MG63 (cell line): ENCODE results near the gene SPOCD1. TPM values are rescaled to one million over a fixed set of nuclear protein-coding genes. Genes with fewer than 3 reads are reported as not detected.
A peak's percentile ranks its signal among the peaks of the same experiment; 100 is the strongest.

Experiments used
- DNase-seq: peaks from one replicate; pipeline ENCODE4 v3.0.0-alpha.2; 2020
- H3K27me3 ChIP-seq: fragments of 250-450 bp; sonication (Bioruptor Pico); 2 replicates; pipeline ENCODE4 v1.5.1; 2020; ENCODE audit warnings: mild to moderate bottlenecking, moderate library complexity
- H3K36me3 ChIP-seq: fragments of 250-450 bp; sonication (Bioruptor Pico); 2 replicates; pipeline ENCODE4 v1.5.1; 2020; ENCODE audit warnings: mild to moderate bottlenecking, moderate library complexity
- H3K4me3 ChIP-seq: fragments of 250-450 bp; sonication (Bioruptor Pico); 2 replicates; pipeline ENCODE4 v1.5.1; 2020; ENCODE audit warnings: mild to moderate bottlenecking, moderate library complexity
- H3K9me3 ChIP-seq: fragments of 250-450 bp; sonication (Bioruptor Pico); 2 replicates; pipeline ENCODE4 v1.5.1; 2020; ENCODE audit warnings: mild to moderate bottlenecking, moderate library complexity
- total RNA-seq: library from RNA; depleted of rRNA; stranded (reverse); fragments of >200 nt; shearing (Covaris generic); gene quantifications from 2 replicates; pipeline ENCODE4 v1.2.3, GENCODE V29; 2014; ENCODE audit warnings: low replicate concordance; rRNA removed

Gene SPOCD1
- total RNA-seq, 1 experiment from 2014 or later, result 27.6 TPM

- Histone ChIP-seq H3K36me3 (no peaks in the 10 kb centered on the region), H3K27me3 (no peaks in the 10 kb centered on the region), H3K4me3 (no peak overlapping the region), H3K9me3 (no peaks in the 10 kb centered on the region)
- no peak for DNase-seq
Observed at GRCh38 chr1:31749785-31750735, 65.8 kb downstream of the SPOCD1 start.

DNA sequence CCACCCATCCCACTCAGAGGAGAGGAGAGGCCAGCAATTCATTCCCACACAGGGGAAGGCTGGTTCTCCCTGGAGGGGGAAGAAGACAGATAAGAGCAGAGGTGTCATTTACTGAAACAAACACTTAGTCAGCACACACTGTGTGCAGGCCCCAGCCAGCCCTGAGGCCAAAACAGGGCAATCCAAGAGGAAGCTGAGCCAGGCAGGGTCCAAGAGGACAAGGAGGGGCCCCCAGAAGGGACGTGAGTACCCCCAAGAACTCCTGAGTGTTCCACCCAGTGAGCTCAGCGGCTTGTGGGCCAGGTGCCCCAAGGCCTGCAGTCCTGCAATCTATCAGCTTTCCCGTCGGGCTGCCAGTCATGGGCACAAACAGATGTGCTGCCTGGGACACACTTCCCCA is 67.5 kb downstream of the SPOCD1 start:
- Histone ChIP-seq H3K36me3 (no peaks in the 10 kb centered on the region), H3K27me3 (no peaks in the 10 kb centered on the region), H3K9me3 (no peaks in the 10 kb centered on the region), H3K4me3 (no peak overlapping the region)
- no peak for DNase-seq

DNA sequence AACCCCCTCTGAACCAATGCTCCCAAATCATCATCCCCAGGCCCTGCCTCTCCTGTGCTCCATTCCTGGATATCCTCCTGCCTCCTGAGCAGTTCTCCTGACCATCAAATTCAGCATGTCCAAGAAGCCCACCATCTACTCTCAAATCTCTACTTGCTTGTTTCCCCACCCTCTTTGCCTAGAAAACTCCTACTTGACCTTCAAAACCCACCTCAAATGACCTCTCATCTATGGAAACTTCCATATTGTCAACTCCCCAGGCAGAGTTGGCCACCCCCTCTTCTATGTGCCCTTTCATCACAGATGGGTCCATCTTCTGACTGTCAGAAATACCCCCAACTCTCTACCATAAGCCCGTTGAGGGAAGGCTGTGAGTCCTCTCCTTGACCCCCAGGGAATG is 68.5 kb downstream of the SPOCD1 start:
- Histone ChIP-seq H3K27me3 (no peaks in the 10 kb centered on the region), H3K9me3 (no peaks in the 10 kb centered on the region), H3K4me3 (no peak overlapping the region), H3K36me3 (no peaks in the 10 kb centered on the region)
- DNase-seq, result no peak

DNA sequence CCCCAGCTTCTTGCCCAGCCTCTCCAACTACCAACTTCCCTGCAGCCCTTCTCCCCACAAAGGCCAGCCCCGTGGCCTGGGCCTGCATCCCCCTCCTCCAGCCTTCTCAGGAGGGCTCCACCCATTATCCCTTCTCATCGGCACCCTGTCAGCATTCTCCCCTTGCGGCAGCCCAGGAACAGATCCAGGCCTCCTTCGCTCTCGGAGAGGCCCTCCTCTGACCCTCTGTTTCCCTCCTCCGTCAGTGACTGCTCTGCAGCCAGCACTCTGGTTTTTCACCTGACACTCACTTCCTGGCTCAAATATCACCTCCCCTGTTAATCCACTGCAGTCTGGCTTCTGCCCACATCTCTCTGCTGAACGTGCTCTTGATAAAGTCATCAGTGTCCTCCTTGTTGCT is 69.1 kb downstream of the SPOCD1 start:
- Histone ChIP-seq H3K27me3 (no peaks in the 10 kb centered on the region), H3K4me3 (no peak overlapping the region), H3K9me3 (no peaks in the 10 kb centered on the region), H3K36me3 (no peaks in the 10 kb centered on the region)
- no peak for DNase-seq

DNA sequence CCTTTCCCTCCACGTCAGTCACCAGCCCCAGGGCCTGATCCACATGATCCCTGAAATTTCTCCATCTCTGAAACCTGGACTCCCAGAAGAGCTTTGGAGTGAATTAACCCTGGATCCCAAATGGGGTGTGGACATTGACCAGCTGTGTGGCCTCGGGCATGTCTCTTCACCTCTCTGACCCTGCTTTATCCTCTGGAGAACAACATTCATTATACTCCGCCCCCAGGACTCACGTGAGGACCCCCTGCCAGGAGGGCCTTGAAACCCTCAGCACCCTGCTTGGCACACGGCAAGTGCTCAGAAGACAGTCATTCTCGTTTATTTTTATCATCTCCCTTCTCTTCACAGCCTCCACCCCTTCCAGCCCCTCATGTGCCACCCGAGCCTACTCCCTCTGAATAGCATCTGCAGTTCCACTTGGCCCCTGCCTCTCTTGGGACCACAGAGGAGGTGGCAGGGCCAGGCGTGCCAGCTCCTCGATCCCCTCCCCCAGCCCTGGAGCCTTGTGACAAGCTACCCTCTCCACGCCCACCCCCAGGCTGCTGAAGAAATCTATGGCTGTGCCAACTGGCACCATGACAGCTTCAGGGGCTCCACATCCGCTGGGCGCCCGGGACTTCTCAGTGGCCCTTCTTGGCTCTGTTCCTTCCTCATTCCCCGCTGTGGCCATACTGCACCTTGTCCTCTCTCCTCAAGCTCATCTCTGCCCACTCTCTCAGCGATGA is 69.7 kb downstream of the SPOCD1 start:
- DNase-seq, result no peak
- H3K4me3 ChIP-seq, result no peak overlapping the region
- H3K36me3 ChIP-seq, result no peaks in the 10 kb centered on the region
- no peaks in the 10 kb centered on the region for H3K9me3 ChIP-seq
- no peaks in the 10 kb centered on the region for H3K27me3 ChIP-seq

GRCh38 chr1:31745096-31745945 is 70.5 kb downstream of the SPOCD1 start:
- no peaks in the 10 kb centered on the region for H3K36me3 ChIP-seq
- no peak overlapping the region for H3K4me3 ChIP-seq
- H3K9me3 ChIP-seq, result no peaks in the 10 kb centered on the region
- DNase-seq, result peak; percentile 62
- H3K27me3 ChIP-seq, result no peaks in the 10 kb centered on the region

DNA sequence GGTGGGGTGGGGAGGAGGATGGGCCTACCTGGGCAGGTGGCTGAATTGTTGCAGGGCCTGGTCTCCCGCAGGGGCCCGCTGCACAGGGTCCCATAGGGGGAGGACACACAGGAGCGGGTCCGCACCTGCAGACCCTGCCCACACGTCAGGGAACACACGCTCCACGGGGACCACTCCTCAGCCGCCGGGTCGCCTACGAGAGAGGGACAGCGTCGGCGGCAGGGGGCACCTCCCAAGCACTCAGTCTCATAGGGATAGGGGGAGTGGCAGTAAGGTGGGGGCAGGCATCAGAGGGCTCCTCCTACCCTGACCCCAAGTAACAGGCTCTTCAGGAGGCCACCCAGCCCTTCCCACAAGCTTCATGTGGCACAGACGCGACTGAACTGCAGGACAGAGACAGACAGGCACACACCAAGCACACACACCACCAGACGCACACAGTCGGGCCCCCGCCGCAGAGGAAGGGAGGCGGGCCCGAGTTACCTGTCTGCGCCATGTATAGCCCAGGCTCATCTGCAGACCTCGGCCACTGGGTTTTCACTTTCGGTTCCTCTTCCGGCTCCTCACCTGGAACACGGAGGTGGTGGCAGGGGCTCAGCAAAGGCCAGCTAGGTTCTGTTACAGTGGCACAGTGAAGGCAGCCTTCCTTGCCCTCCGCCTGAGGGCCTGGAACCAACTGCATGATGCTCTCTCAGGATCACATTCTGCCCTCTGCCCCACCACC is 71.5 kb downstream of the SPOCD1 start:
- Histone ChIP-seq H3K27me3 (no peaks in the 10 kb centered on the region), H3K36me3 (no peaks in the 10 kb centered on the region), H3K9me3 (no peaks in the 10 kb centered on the region), H3K4me3 (no peak overlapping the region)
- DNase-seq, result no peak

- no peak for DNase-seq
- H3K4me3 ChIP-seq, result no peak overlapping the region
- no peaks in the 10 kb centered on the region for H3K27me3 ChIP-seq
- H3K36me3 ChIP-seq, result no peaks in the 10 kb centered on the region
- H3K9me3 ChIP-seq, result no peaks in the 10 kb centered on the region
Observed at GRCh38 chr1:31742462-31743212, 73.2 kb downstream of the SPOCD1 start.

Other genes with a start within 250 kb of the SPOCD1 start
- gene TINAGL1, start 239.5 kb downstream of the SPOCD1 start, total RNA-seq, result 1.1 TPM in 1 of 2 replicates, not detected in the other
- gene HCRTR1, start 198.3 kb downstream of the SPOCD1 start, total RNA-seq, result not detected in 2 replicates
- 42.5 and 96.9 TPM in 2 replicates for gene PEF1, start 171.1 kb downstream of the SPOCD1 start, total RNA-seq
- 156 and 192 TPM in 2 replicates for gene COL16A1, start 112.0 kb downstream of the SPOCD1 start, total RNA-seq
- 3.4 and 8.5 TPM in 2 replicates for gene ADGRB2, start 51.7 kb downstream of the SPOCD1 start, total RNA-seq
- gene PTP4A2, start 122.3 kb upstream of the SPOCD1 start, total RNA-seq, result 321 and 754 TPM in 2 replicates
- gene KHDRBS1, start 197.8 kb upstream of the SPOCD1 start, total RNA-seq, result 123 and 150 TPM in 2 replicates